Ishikawa (cell line): ENCODE measurements around the gene ATL1.

Source experiments
- CEBPB ChIP-seq: IDR thresholded peaks from 2 replicates; pipeline ENCODE4 v1.6.1; 2012
- CREB1 ChIP-seq: IDR thresholded peaks from 2 replicates; pipeline ENCODE4 v1.6.1; 2012; ENCODE audit warnings: low read depth
- EGR1 ChIP-seq: IDR thresholded peaks from 2 replicates; pipeline ENCODE4 v1.6.1; 2012
- EP300 ChIP-seq: IDR thresholded peaks from 2 replicates; pipeline ENCODE4 v1.6.1; 2012; ENCODE audit warnings: borderline replicate concordance
- FOXM1 ChIP-seq: IDR thresholded peaks from 2 replicates; pipeline ENCODE4 v1.6.1; 2012; ENCODE audit warnings: low read depth, borderline replicate concordance
- MAX ChIP-seq: IDR thresholded peaks from 2 replicates; pipeline ENCODE4 v1.6.1; 2012
- NFIC ChIP-seq: IDR thresholded peaks from 2 replicates; pipeline ENCODE4 v1.6.1; 2012
- RAD21 ChIP-seq: IDR thresholded peaks from 2 replicates; pipeline ENCODE4 v1.6.1; 2012; ENCODE audit warnings: low read depth
- REST ChIP-seq: IDR thresholded peaks from 2 replicates; pipeline ENCODE4 v1.6.1; 2012; ENCODE audit warnings: low read depth, mild to moderate bottlenecking
- TAF1 ChIP-seq: IDR thresholded peaks from 2 replicates; pipeline ENCODE4 v1.6.1; 2012; ENCODE audit warnings: low read depth, mild to moderate bottlenecking
- TCF12 ChIP-seq: IDR thresholded peaks from 2 replicates; pipeline ENCODE4 v1.6.1; 2012; ENCODE audit warnings: low read depth
- TEAD4 ChIP-seq: IDR thresholded peaks from 2 replicates; pipeline ENCODE4 v1.6.1; 2012
- USF1 ChIP-seq: IDR thresholded peaks from 2 replicates; pipeline ENCODE4 v1.6.1; 2012
- YY1 ChIP-seq: IDR thresholded peaks from 2 replicates; pipeline ENCODE4 v1.6.1; 2012; ENCODE audit warnings: low read depth
- ZBTB7A ChIP-seq: IDR thresholded peaks from 2 replicates; pipeline ENCODE4 v1.6.1; 2012; ENCODE audit warnings: low read depth

ATL1 gene

GRCh38 chr14:50541159-50541567, 18.8 kb upstream of the ATL1 start:
- TF ChIP-seq RAD21, result no peak
- TF ChIP-seq NFIC, result no peak
- TF ChIP-seq TEAD4, result no peak
- TF ChIP-seq CREB1, result no peak
- TF ChIP-seq ZBTB7A, result no peak
- TF ChIP-seq TCF12, result no peak
- TF ChIP-seq REST, result no peak
- TF ChIP-seq EP300, result no peak
- TF ChIP-seq MAX, result no peak
- no peak for TF ChIP-seq YY1
- no peak for TF ChIP-seq TAF1
- TF ChIP-seq CEBPB, result no peak
- TF ChIP-seq USF1, result no peak
- TF ChIP-seq FOXM1, result no peak
- no peak for TF ChIP-seq EGR1

- TF ChIP-seq USF1, result no peak
- peak; percentile 52 for TF ChIP-seq RAD21
These were observed 17.0 kb upstream of the ATL1 start for GRCh38 chr14:50542941-50543418.

GRCh38 chr14:50544911-50545310, 15.0 kb upstream of the ATL1 start:
- TF ChIP-seq CREB1, result no peak
- TF ChIP-seq MAX, result no peak
- no peak for TF ChIP-seq RAD21
- TF ChIP-seq TEAD4, result no peak
- TF ChIP-seq TCF12, result no peak
- no peak for TF ChIP-seq NFIC
- no peak for TF ChIP-seq YY1
- TF ChIP-seq REST, result no peak
- TF ChIP-seq ZBTB7A, result no peak
- TF ChIP-seq FOXM1, result no peak
- no peak for TF ChIP-seq CEBPB
- no peak for TF ChIP-seq EGR1
- no peak for TF ChIP-seq EP300
- no peak for TF ChIP-seq TAF1
- no peak for TF ChIP-seq USF1

- TF ChIP-seq EP300 (no peak), FOXM1 (no peak), NFIC (no peak), EGR1 (no peak), RAD21 (no peak), USF1 (no peak), TAF1 (no peak), ZBTB7A (no peak), TCF12 (no peak)
These were observed 14.3 kb upstream of the ATL1 start for GRCh38 chr14:50545618-50546017.

- TF ChIP-seq REST, result no peak
- no peak for TF ChIP-seq MAX
- no peak for TF ChIP-seq TAF1
- TF ChIP-seq FOXM1, result no peak
- no peak for TF ChIP-seq USF1
- TF ChIP-seq CEBPB, result no peak
- TF ChIP-seq YY1, result no peak
- no peak for TF ChIP-seq RAD21
- TF ChIP-seq EP300, result no peak
These were observed 9.7 kb upstream of the ATL1 start for GRCh38 chr14:50550294-50550693.
